Fibroblast of lung (primary cell): Measurements from ENCODE around the gene FAM117B. TPM values are rescaled to one million over a fixed set of nuclear protein-coding genes. Genes with fewer than 3 reads are reported as not detected.

Experiments used
- DNase-seq, 2 donors: peaks; one replicate each; pipeline versions ENCODE4 v3.0.0 to v3.0.0-alpha.2; 2010; ENCODE audit warnings: low read depth in 2 of 2
- H2AFZ ChIP-seq: 2 replicates; pipeline ENCODE4 v1.5.1; 2012; ENCODE audit warnings: low read length, control low read depth, inconsistent platforms
- H3K27ac ChIP-seq: 2 replicates; pipeline ENCODE4 v1.5.1; 2011; ENCODE audit warnings: low read length, control low read depth; ENCODE audit not compliant: insufficient read depth
- H3K27me3 ChIP-seq: 2 replicates; pipeline ENCODE4 v1.5.1; 2011; ENCODE audit warnings: mild to moderate bottlenecking, low read length; ENCODE audit not compliant: control insufficient read depth, insufficient read depth
- H3K36me3 ChIP-seq: 2 replicates; pipeline ENCODE4 v1.5.1; 2011; ENCODE audit warnings: low read length; ENCODE audit not compliant: control insufficient read depth, insufficient read depth
- H3K4me1 ChIP-seq: 2 replicates; pipeline ENCODE4 v1.5.1; 2011; ENCODE audit warnings: low read length; ENCODE audit not compliant: control insufficient read depth, insufficient read depth; ENCODE audit errors: extremely low read depth
- H3K4me2 ChIP-seq: 2 replicates; pipeline ENCODE4 v1.5.1; 2011; ENCODE audit warnings: low read length, control low read depth; ENCODE audit not compliant: insufficient read depth; ENCODE audit errors: extremely low read depth
- H3K4me3 ChIP-seq, 4 experiments: fragments of 200-600 bp in 1 of 4; sonication (generic) in 1 of 4; replicated peaks in 1 of 4; 2 replicates each; pipeline ENCODE4 v1.5.1; 2011 to 2016; ENCODE audit warnings: low read length in 4 of 4, low read depth in 3 of 4, mild to moderate bottlenecking in 3 of 4, control low read depth in 2 of 4, inconsistent platforms in 1 of 4, mixed read lengths in 1 of 4; ENCODE audit not compliant: insufficient read depth in 1 of 4; ENCODE audit errors: control extremely low read depth in 1 of 4
- H3K79me2 ChIP-seq: 2 replicates; pipeline ENCODE4 v1.5.1; 2012; ENCODE audit warnings: mild to moderate bottlenecking, low read length, inconsistent platforms; ENCODE audit not compliant: control insufficient read depth, insufficient read depth
- H3K9ac ChIP-seq: 2 replicates; pipeline ENCODE4 v1.5.1; 2011; ENCODE audit warnings: mild to moderate bottlenecking, low read length, control low read depth; ENCODE audit not compliant: insufficient read depth
- H3K9me3 ChIP-seq: 2 replicates; pipeline ENCODE4 v1.5.1; 2012; ENCODE audit warnings: low read depth, low read length; ENCODE audit not compliant: control insufficient read depth, insufficient read depth
- H4K20me1 ChIP-seq: 2 replicates; pipeline ENCODE4 v1.5.1; 2011; ENCODE audit warnings: low read length; ENCODE audit not compliant: control insufficient read depth, insufficient read depth; ENCODE audit errors: extremely low read depth
- CTCF ChIP-seq, 2 donors: IDR thresholded peaks in 1 of 2; conservative IDR thresholded peaks in 1 of 2; 1 replicate in 1 of 2; 2 replicates in 1 of 2; pipeline ENCODE4 v1.5.1; 2011 to 2012; ENCODE audit warnings: low read length in 2 of 2, control low read depth in 1 of 2, inconsistent platforms in 1 of 2, low read depth in 1 of 2, mild to moderate bottlenecking in 1 of 2
- EZH2 ChIP-seq: IDR thresholded peaks from 2 replicates; pipeline ENCODE4 v1.5.1; 2012; ENCODE audit warnings: low read length, control low read depth, mild to moderate bottlenecking; ENCODE audit errors: missing control alignments
- polyA plus RNA-seq, 2 donors: library from polyadenylated mRNA; depleted of rRNA in 1 of 2; stranded (reverse) in 1 of 2; unstranded in 1 of 2; fragments of >200 nt; gene quantifications; 2 replicates each; pipeline ENCODE4 v1.2.1, GENCODE V29; 2011 to 2012; ENCODE audit warnings: missing spikeins in 1 of 2
- total RNA-seq: library from RNA; depleted of rRNA; stranded (reverse); fragments of >200 nt; gene quantifications from 2 replicates; pipeline ENCODE4 v1.2.1, GENCODE V29; 2014

FAM117B gene
- total and polyA plus RNA-seq, 2 donors (not counting 1 experiment from before 2014, with no cell fraction given): 0.73 to 1.8 TPM

GRCh38 chr2:202756598-202756997 is 121.8 kb downstream of the FAM117B start:
- Histone ChIP-seq H3K4me3 (no peak overlapping the region), H3K9ac (no peak overlapping the region)

GRCh38 chr2:202757339-202757738 is 122.6 kb downstream of the FAM117B start:
- Histone ChIP-seq H3K4me3 (no peak overlapping the region), H3K36me3 (no peaks in the 10 kb centered on the region), H3K79me2 (no peaks in the 10 kb centered on the region), H3K9me3 (no peaks in the 10 kb centered on the region), H4K20me1 (no peaks in the 10 kb centered on the region), H2AFZ (no peak overlapping the region), H3K4me1 (no peaks in the 10 kb centered on the region), H3K9ac (no peak overlapping the region), H3K27ac (no peak overlapping the region), H3K27me3 (no peaks in the 10 kb centered on the region), H3K4me2 (no peak overlapping the region)
- DNase-seq: no peak
- no peak for TF ChIP-seq CTCF (conservative IDR thresholded peaks at IDR 0.05 in 1 of 2, IDR thresholded peaks at IDR 0.05 in 1 of 2; ENCODE audit: low read depth in 1 of 2, low read length in 2 of 2)
- TF ChIP-seq EZH2: no peak

More at GRCh38 chr2:202756598-202756997, 121.8 kb downstream of the FAM117B start:
- Histone ChIP-seq H3K27ac (no peak overlapping the region), H3K9me3 (no peaks in the 10 kb centered on the region), H3K36me3 (no peaks in the 10 kb centered on the region), H4K20me1 (no peaks in the 10 kb centered on the region), H3K4me1 (no peaks in the 10 kb centered on the region), H3K27me3 (no peaks in the 10 kb centered on the region), H3K4me2 (no peak overlapping the region), H2AFZ (no peak overlapping the region), H3K79me2 (no peaks in the 10 kb centered on the region)
- TF ChIP-seq EZH2: no peak
- no peak for TF ChIP-seq CTCF (conservative IDR thresholded peaks at IDR 0.05 in 1 of 2, IDR thresholded peaks at IDR 0.05 in 1 of 2; ENCODE audit: low read depth in 1 of 2, low read length in 2 of 2)
- DNase-seq: no peak

- Histone ChIP-seq H3K4me2 (no peak overlapping the region), H3K36me3 (no peaks in the 10 kb centered on the region), H2AFZ (no peak overlapping the region), H4K20me1 (no peaks in the 10 kb centered on the region), H3K4me3 (no peak overlapping the region), H3K79me2 (no peaks in the 10 kb centered on the region), H3K9ac (no peak overlapping the region), H3K9me3 (no peaks in the 10 kb centered on the region), H3K4me1 (no peaks in the 10 kb centered on the region), H3K27me3 (no peaks in the 10 kb centered on the region), H3K27ac (no peak overlapping the region)
- TF ChIP-seq CTCF (conservative IDR thresholded peaks at IDR 0.05 in 1 of 2, IDR thresholded peaks at IDR 0.05 in 1 of 2; ENCODE audit: low read depth in 1 of 2, low read length in 2 of 2): no peak
- no peak for TF ChIP-seq EZH2
- DNase-seq: no peak
Observed at GRCh38 chr2:202758128-202758527, 123.4 kb downstream of the FAM117B start.
